ENCODE results near the gene PARD3B. TPM values are rescaled to one million over a fixed set of nuclear protein-coding genes. Genes with fewer than 3 reads are reported as not detected.

PARD3B gene
- total RNA-seq, 1 experiment from 2014 or later, result 2.0 TPM

DNA sequence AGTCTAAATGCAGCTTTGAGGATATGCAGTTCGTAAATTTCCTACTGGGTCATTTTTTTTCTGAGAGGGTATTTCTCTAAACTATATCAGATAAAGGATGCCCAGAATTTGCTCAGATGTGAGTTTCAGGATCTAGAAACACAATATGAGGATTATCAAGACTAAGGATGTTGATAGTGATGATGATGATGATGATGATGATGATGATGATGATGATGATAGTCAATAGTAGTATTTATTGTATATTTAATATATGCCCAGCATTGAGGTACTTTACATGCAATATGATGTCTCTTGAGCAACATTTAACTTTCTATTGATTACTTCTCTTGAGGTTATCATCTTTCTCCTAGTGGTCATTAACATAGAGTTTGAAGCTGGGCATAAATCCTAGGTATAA, 914.9 kb downstream of the PARD3B start:
- Histone ChIP-seq H3K36me3 (ENCODE audit: control insufficient read depth in 1 of 2, insufficient read depth in 2 of 2, low read length in 2 of 2) (no peaks in the 10 kb centered on the region), H3K27me3 (ENCODE audit: insufficient read depth, low read length) (0 out of 2 replicates have a peak, but pooled peaks cover 1% of the 10 kb centered on the region), H3K4me2 (ENCODE audit: low read length) (no peak overlapping the region), H2AFZ (ENCODE audit: low read depth, low read length, poor library complexity, severe bottlenecking) (no peak overlapping the region), H3K27ac (ENCODE audit: low read depth, low read length) (no peak overlapping the region), H3K4me1 (ENCODE audit: control insufficient read depth in 1 of 2, insufficient read depth in 2 of 2, low read length in 2 of 2) (no peaks in the 10 kb centered on the region), H3K9me3 (ENCODE audit: control insufficient read depth in 1 of 2, insufficient read depth in 1 of 2, low read depth in 1 of 2, low read length in 2 of 2) (no peaks in the 10 kb centered on the region), H3K9me2 (ENCODE audit: insufficient read depth) (no peaks in the 10 kb centered on the region), H3K9ac (ENCODE audit: low read length) (no peak overlapping the region), H4K20me1 (ENCODE audit: insufficient read depth) (0 out of 2 replicates have a peak, but pooled peaks cover 4% of the 10 kb centered on the region), H3K4me3 (replicated peaks in 1 of 2; ENCODE audit: low read depth in 1 of 2, low read length in 2 of 2) (no peak overlapping the region), H3K79me2 (ENCODE audit: insufficient read depth, low read length) (no peaks in the 10 kb centered on the region)
- BruUV-seq (replicated peaks), result no TSS peak
- intact Hi-C loops (cut with micrococcal nuclease), result no loop called here
- RAD21 ChIA-PET (ENCODE audit: low non-redundant PET in 1 of 2, low total read pairs in 2 of 2, uncharacterized antibody in 2 of 2, unreplicated experiment in 2 of 2), result no interaction called here
- POLR2A ChIA-PET, result no interaction called here
- CTCF ChIA-PET, result no interaction called here
- no peak for ATAC-seq
- no peak for DNase-seq (ENCODE audit: low read depth, low spot score)
- no peak for TF ChIP-seq YY1 (IDR thresholded peaks at IDR 0.05; ENCODE audit: extremely low read depth, insufficient replicate concordance, low read depth, low read length)
- no peak for TF ChIP-seq ZNF274 (IDR thresholded peaks at IDR 0.05; ENCODE audit: low read depth, low read length)
- TF ChIP-seq SP1 (IDR thresholded peaks at IDR 0.05; ENCODE audit: low read depth), result no peak
- TF ChIP-seq EZH2phosphoT487 (IDR thresholded peaks at IDR 0.05; ENCODE audit: borderline replicate concordance), result no peak
- TF ChIP-seq FOSL1 (IDR thresholded peaks at IDR 0.05; ENCODE audit: low read depth), result no peak
- TF ChIP-seq, protein P1, sequence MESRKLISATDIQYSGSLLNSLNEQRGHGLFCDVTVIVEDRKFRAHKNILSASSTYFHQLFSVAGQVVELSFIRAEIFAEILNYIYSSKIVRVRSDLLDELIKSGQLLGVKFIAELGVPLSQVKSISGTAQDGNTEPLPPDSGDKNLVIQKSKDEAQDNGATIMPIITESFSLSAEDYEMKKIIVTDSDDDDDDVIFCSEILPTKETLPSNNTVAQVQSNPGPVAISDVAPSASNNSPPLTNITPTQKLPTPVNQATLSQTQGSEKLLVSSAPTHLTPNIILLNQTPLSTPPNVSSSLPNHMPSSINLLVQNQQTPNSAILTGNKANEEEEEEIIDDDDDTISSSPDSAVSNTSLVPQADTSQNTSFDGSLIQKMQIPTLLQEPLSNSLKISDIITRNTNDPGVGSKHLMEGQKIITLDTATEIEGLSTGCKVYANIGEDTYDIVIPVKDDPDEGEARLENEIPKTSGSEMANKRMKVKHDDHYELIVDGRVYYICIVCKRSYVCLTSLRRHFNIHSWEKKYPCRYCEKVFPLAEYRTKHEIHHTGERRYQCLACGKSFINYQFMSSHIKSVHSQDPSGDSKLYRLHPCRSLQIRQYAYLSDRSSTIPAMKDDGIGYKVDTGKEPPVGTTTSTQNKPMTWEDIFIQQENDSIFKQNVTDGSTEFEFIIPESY (IDR thresholded peaks at IDR 0.05; ENCODE audit: extremely low read depth, insufficient replicate concordance, low read length), result no peak
- no peak for TF ChIP-seq CTCF (IDR thresholded peaks at IDR 0.05 in 2 of 3, conservative IDR thresholded peaks at IDR 0.05 in 1 of 3; ENCODE audit: borderline replicate concordance in 1 of 3, insufficient read depth in 1 of 3, low read depth in 2 of 3, low read length in 2 of 3)
- TF ChIP-seq POLR2AphosphoS5 (IDR thresholded peaks at IDR 0.05; ENCODE audit: low read depth, low read length), result no peak
- TF ChIP-seq, protein P2, sequence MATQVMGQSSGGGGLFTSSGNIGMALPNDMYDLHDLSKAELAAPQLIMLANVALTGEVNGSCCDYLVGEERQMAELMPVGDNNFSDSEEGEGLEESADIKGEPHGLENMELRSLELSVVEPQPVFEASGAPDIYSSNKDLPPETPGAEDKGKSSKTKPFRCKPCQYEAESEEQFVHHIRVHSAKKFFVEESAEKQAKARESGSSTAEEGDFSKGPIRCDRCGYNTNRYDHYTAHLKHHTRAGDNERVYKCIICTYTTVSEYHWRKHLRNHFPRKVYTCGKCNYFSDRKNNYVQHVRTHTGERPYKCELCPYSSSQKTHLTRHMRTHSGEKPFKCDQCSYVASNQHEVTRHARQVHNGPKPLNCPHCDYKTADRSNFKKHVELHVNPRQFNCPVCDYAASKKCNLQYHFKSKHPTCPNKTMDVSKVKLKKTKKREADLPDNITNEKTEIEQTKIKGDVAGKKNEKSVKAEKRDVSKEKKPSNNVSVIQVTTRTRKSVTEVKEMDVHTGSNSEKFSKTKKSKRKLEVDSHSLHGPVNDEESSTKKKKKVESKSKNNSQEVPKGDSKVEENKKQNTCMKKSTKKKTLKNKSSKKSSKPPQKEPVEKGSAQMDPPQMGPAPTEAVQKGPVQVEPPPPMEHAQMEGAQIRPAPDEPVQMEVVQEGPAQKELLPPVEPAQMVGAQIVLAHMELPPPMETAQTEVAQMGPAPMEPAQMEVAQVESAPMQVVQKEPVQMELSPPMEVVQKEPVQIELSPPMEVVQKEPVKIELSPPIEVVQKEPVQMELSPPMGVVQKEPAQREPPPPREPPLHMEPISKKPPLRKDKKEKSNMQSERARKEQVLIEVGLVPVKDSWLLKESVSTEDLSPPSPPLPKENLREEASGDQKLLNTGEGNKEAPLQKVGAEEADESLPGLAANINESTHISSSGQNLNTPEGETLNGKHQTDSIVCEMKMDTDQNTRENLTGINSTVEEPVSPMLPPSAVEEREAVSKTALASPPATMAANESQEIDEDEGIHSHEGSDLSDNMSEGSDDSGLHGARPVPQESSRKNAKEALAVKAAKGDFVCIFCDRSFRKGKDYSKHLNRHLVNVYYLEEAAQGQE (IDR thresholded peaks at IDR 0.05; ENCODE audit: low read depth), result no peak
- TF ChIP-seq TCF7L2 (IDR thresholded peaks at IDR 0.05; ENCODE audit: borderline replicate concordance, extremely low read depth, insufficient read depth, insufficient read length), result no peak
- TF ChIP-seq JUND (IDR thresholded peaks at IDR 0.05), result no peak
- TF ChIP-seq SRF (IDR thresholded peaks at IDR 0.05; ENCODE audit: low read depth), result no peak
- TF ChIP-seq POLR2A (IDR thresholded peaks at IDR 0.05; ENCODE audit: borderline replicate concordance, extremely low read depth, insufficient read depth, insufficient read length), result no peak
- TF ChIP-seq RAD21 (IDR thresholded peaks at IDR 0.05; ENCODE audit: low read depth), result no peak
- TF ChIP-seq EZH2 (IDR thresholded peaks at IDR 0.05), result no peak
- TF ChIP-seq ATF3 (IDR thresholded peaks at IDR 0.05), result no peak
- no peak for TF ChIP-seq CBX3 (IDR thresholded peaks at IDR 0.05; ENCODE audit: low read depth)
- TF ChIP-seq SIN3A (IDR thresholded peaks at IDR 0.05; ENCODE audit: low read depth), result no peak
- TF ChIP-seq CEBPB (IDR thresholded peaks at IDR 0.05; ENCODE audit: low read depth), result no peak
